Neural cell (in vitro differentiated cells): Measurements from ENCODE around the gene TMEM232. TPM values are rescaled to one million over a fixed set of nuclear protein-coding genes. Genes with fewer than 3 reads are reported as not detected.

Source experiments
- H2AFZ ChIP-seq: fragments of 200-600, 300-800 bp; sonication (generic), shearing (Covaris generic); 2 replicates; pipeline ENCODE4 v1.6.0; 2014; ENCODE audit warnings: low read depth, mild to moderate bottlenecking, antibody characterized with exemption, low read length, moderate library complexity
- H3F3A ChIP-seq: fragments of 200-600 bp; shearing (Covaris generic); 2 replicates; pipeline ENCODE4 v1.6.1; 2016; ENCODE audit warnings: mild to moderate bottlenecking, moderate library complexity, mixed read lengths, antibody characterized with exemption, low read length; ENCODE audit not compliant: insufficient read depth, poor library complexity, severe bottlenecking
- H3K27ac ChIP-seq: fragments of 200-600, 300-800 bp; sonication (generic), shearing (Covaris generic); 2 replicates; pipeline ENCODE4 v1.5.1; 2014; ENCODE audit warnings: mild to moderate bottlenecking, low read length, moderate library complexity
- H3K27me3 ChIP-seq: fragments of 300-800, 200-600 bp; sonication (generic), shearing (Covaris generic); 2 replicates; pipeline ENCODE4 v1.6.0; 2014; ENCODE audit warnings: mild to moderate bottlenecking, low read depth, low read length, moderate library complexity; ENCODE audit not compliant: insufficient read depth
- H3K36me3 ChIP-seq: fragments of 300-800, 200-600 bp; sonication (generic), shearing (Covaris generic); 2 replicates; pipeline ENCODE4 v1.5.1; 2014; ENCODE audit warnings: mild to moderate bottlenecking, antibody characterized with exemption, low read length, moderate library complexity; ENCODE audit not compliant: insufficient read depth
- H3K4me2 ChIP-seq: fragments of 300-800, 200-600 bp; sonication (generic), shearing (Covaris generic); 2 replicates; pipeline ENCODE4 v1.6.0; 2014; ENCODE audit warnings: mild to moderate bottlenecking, low read length
- H3K4me3 ChIP-seq: fragments of 300-800, 200-600 bp; sonication (generic), shearing (Covaris generic); 2 replicates; pipeline ENCODE4 v1.5.1; 2014; ENCODE audit warnings: mild to moderate bottlenecking, low read length, moderate library complexity
- H3K79me2 ChIP-seq: fragments of 200-600 bp; shearing (Covaris generic); replicated peaks from 2 replicates; pipeline ENCODE4 v1.6.0; 2014; ENCODE audit warnings: mild to moderate bottlenecking, low read length, moderate library complexity; ENCODE audit not compliant: insufficient read depth
- H3K9ac ChIP-seq: fragments of 300-800, 200-600 bp; sonication (generic), shearing (Covaris generic); 2 replicates; pipeline ENCODE4 v1.6.1; 2016; ENCODE audit warnings: mild to moderate bottlenecking, low read length, mixed read lengths
- H3K9me2 ChIP-seq: fragments of 200-600 bp; shearing (Covaris generic); 2 replicates; pipeline ENCODE4 v1.6.1; 2016; ENCODE audit warnings: mild to moderate bottlenecking, low read length, mixed read lengths; ENCODE audit not compliant: insufficient read depth
- H3K9me3 ChIP-seq: fragments of 200-600, 300-800 bp; sonication (generic), shearing (Covaris generic); 2 replicates; pipeline ENCODE4 v1.6.1; 2016; ENCODE audit warnings: mild to moderate bottlenecking, mixed run types, low read length, moderate library complexity, mixed read lengths
- H4K20me1 ChIP-seq: fragments of 200-600 bp; shearing (Covaris generic); 2 replicates; pipeline ENCODE4 v1.6.1; 2016; ENCODE audit warnings: mild to moderate bottlenecking, mixed run types; ENCODE audit not compliant: insufficient read depth
- EP300 ChIP-seq: fragments of 450-650 bp; conservative IDR thresholded peaks from 2 replicates; pipeline ENCODE4 v1.6.1; 2014; ENCODE audit warnings: antibody characterized with exemption, mild to moderate bottlenecking, moderate library complexity; ENCODE audit not compliant: poor library complexity, severe bottlenecking
- EZH2 ChIP-seq: fragments of 200-600, 300-800 bp; shearing (Covaris generic), sonication (generic); IDR thresholded peaks from 2 replicates; pipeline ENCODE4 v1.6.1; 2014; ENCODE audit warnings: antibody characterized with exemption, low read length, borderline replicate concordance, mild to moderate bottlenecking; ENCODE audit not compliant: insufficient read depth, poor library complexity, severe bottlenecking
- MXI1 ChIP-seq: fragments of 450-650 bp; conservative IDR thresholded peaks from 2 replicates; pipeline ENCODE4 v1.6.1; 2014; ENCODE audit warnings: antibody characterized with exemption, mild to moderate bottlenecking; ENCODE audit not compliant: poor library complexity, severe bottlenecking
- POLR2AphosphoS5 ChIP-seq: IDR thresholded peaks from 2 replicates; pipeline ENCODE4 v1.6.1; 2012
- RAD21 ChIP-seq: fragments of 450-650 bp; conservative IDR thresholded peaks from 2 replicates; pipeline ENCODE4 v1.6.1; 2014; ENCODE audit warnings: antibody characterized with exemption, mild to moderate bottlenecking, moderate library complexity
- SMC3 ChIP-seq: fragments of 450-650 bp; conservative IDR thresholded peaks from 2 replicates; pipeline ENCODE4 v1.6.1; 2014; ENCODE audit warnings: antibody characterized with exemption, mild to moderate bottlenecking, moderate library complexity; ENCODE audit not compliant: poor library complexity
- TAF1 ChIP-seq: IDR thresholded peaks from 2 replicates; pipeline ENCODE4 v1.6.1; 2012; ENCODE audit warnings: low read depth
- polyA plus RNA-seq: library from polyadenylated mRNA; depleted of rRNA; stranded (reverse); fragments of >200 nt; gene quantifications from 2 replicates; pipeline ENCODE4 v1.2.3, GENCODE V29; 2014
- TF ChIP-seq, protein P1 (sequence below): fragments of 450-650 bp; IDR thresholded peaks from 2 replicates; pipeline ENCODE4 v1.5.1; 2014; ENCODE audit warnings: antibody characterized with exemption, mild to moderate bottlenecking, moderate library complexity; ENCODE audit not compliant: poor library complexity, severe bottlenecking
- TF ChIP-seq, protein P2 (sequence below): IDR thresholded peaks from 2 replicates; pipeline ENCODE4 v1.6.1; 2012; ENCODE audit warnings: borderline replicate concordance

Gene TMEM232
- polyA plus RNA-seq, 1 donor from 2014 or later = 7.4 TPM

DNA sequence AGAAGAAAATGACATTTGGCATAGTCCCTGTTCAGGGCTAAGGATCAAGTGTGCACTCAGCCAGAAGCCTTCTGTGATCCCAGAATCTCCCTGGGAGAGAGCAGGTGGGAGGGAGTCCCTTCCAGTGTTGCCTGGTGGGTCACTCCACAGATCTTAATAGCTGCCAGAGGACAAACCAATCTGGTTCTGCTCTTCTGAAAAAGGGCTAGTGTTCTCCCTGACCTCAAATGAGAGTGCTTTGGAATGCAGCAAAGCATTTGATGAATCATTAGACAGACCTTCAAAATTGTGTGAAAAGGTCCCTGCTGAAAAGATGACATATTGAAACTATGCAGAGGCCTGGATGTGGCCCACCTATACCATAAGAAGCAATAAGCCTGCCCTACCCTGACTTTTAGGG, 339.7 kb downstream of the TMEM232 start:
- Histone ChIP-seq H3K36me3 (no peaks in the 10 kb centered on the region), H4K20me1 (no peaks in the 10 kb centered on the region), H3F3A (no peaks in the 10 kb centered on the region), H3K9me3 (no peaks in the 10 kb centered on the region), H3K4me3 (no peak overlapping the region), H3K79me2 (no peaks in the 10 kb centered on the region), H3K27me3 (no peaks in the 10 kb centered on the region), H3K9ac (no peak overlapping the region), H2AFZ (no peak overlapping the region), H3K4me2 (no peak overlapping the region), H3K27ac (no peak overlapping the region), H3K9me2 (no peaks in the 10 kb centered on the region)
- TF ChIP-seq MXI1 (no peak), TAF1 (no peak), POLR2AphosphoS5 (no peak), EP300 (no peak), EZH2 (no peak), RAD21 (no peak), SMC3 (no peak)
- TF ChIP-seq, protein P1, sequence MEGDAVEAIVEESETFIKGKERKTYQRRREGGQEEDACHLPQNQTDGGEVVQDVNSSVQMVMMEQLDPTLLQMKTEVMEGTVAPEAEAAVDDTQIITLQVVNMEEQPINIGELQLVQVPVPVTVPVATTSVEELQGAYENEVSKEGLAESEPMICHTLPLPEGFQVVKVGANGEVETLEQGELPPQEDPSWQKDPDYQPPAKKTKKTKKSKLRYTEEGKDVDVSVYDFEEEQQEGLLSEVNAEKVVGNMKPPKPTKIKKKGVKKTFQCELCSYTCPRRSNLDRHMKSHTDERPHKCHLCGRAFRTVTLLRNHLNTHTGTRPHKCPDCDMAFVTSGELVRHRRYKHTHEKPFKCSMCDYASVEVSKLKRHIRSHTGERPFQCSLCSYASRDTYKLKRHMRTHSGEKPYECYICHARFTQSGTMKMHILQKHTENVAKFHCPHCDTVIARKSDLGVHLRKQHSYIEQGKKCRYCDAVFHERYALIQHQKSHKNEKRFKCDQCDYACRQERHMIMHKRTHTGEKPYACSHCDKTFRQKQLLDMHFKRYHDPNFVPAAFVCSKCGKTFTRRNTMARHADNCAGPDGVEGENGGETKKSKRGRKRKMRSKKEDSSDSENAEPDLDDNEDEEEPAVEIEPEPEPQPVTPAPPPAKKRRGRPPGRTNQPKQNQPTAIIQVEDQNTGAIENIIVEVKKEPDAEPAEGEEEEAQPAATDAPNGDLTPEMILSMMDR = no peak
- TF ChIP-seq, protein P2, sequence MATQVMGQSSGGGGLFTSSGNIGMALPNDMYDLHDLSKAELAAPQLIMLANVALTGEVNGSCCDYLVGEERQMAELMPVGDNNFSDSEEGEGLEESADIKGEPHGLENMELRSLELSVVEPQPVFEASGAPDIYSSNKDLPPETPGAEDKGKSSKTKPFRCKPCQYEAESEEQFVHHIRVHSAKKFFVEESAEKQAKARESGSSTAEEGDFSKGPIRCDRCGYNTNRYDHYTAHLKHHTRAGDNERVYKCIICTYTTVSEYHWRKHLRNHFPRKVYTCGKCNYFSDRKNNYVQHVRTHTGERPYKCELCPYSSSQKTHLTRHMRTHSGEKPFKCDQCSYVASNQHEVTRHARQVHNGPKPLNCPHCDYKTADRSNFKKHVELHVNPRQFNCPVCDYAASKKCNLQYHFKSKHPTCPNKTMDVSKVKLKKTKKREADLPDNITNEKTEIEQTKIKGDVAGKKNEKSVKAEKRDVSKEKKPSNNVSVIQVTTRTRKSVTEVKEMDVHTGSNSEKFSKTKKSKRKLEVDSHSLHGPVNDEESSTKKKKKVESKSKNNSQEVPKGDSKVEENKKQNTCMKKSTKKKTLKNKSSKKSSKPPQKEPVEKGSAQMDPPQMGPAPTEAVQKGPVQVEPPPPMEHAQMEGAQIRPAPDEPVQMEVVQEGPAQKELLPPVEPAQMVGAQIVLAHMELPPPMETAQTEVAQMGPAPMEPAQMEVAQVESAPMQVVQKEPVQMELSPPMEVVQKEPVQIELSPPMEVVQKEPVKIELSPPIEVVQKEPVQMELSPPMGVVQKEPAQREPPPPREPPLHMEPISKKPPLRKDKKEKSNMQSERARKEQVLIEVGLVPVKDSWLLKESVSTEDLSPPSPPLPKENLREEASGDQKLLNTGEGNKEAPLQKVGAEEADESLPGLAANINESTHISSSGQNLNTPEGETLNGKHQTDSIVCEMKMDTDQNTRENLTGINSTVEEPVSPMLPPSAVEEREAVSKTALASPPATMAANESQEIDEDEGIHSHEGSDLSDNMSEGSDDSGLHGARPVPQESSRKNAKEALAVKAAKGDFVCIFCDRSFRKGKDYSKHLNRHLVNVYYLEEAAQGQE = no peak

DNA sequence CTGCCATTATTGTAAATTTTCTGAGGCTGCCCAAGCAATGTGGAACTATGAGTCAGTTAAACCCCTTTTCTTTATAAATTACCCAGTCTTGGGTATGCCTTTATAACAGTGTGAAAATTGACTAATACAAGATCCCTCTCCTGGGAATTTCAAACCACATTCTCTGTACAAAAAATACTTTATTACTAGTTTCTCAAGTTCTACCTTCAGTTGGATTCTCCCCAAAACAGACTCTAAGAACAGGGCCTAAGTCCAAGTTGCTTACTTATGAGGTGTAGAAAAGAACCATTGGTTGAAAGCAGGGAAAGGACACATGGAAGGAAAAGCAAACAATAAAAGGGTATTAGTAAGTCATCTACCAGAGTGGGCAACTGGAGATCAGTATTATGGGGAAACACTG, 343.2 kb downstream of the TMEM232 start:
- no peaks in the 10 kb centered on the region for H3K27me3 ChIP-seq
- no peaks in the 10 kb centered on the region for H3F3A ChIP-seq
- no peak overlapping the region for H3K4me2 ChIP-seq
- no peaks in the 10 kb centered on the region for H3K36me3 ChIP-seq
- no peak overlapping the region for H3K27ac ChIP-seq
- no peak overlapping the region for H2AFZ ChIP-seq
- H3K4me3 ChIP-seq = no peak overlapping the region
- no peaks in the 10 kb centered on the region for H4K20me1 ChIP-seq
- no peaks in the 10 kb centered on the region for H3K9me3 ChIP-seq
- H3K9ac ChIP-seq = no peak overlapping the region
- no peaks in the 10 kb centered on the region for H3K79me2 ChIP-seq
- no peaks in the 10 kb centered on the region for H3K9me2 ChIP-seq
- no peak for TF ChIP-seq SMC3
- TF ChIP-seq, protein P1 = no peak
- no peak for TF ChIP-seq MXI1
- no peak for TF ChIP-seq EP300
- TF ChIP-seq POLR2AphosphoS5 = no peak
- TF ChIP-seq EZH2 = no peak
- no peak for TF ChIP-seq RAD21
- TF ChIP-seq TAF1 = no peak
- TF ChIP-seq, protein P2 = no peak
